Bronchial epithelial cell (primary cell): ENCODE results near the gene OLFML2B. TPM values are rescaled to one million over a fixed set of nuclear protein-coding genes. Genes with fewer than 3 reads are reported as not detected.

ENCODE experiments used
- DNase-seq: peaks from one replicate; pipeline ENCODE4 v3.0.0-alpha.2; 2010; ENCODE audit warnings: low read depth
- FAIRE-seq: peaks from 2 replicates; lab custom pipeline; 2011; peaks lifted over from hg19 to GRCh38; lab: Jason Lieb, UNC
- H3K27me3 ChIP-seq: 2 replicates; pipeline ENCODE4 v1.5.1; 2011; ENCODE audit warnings: low read length; ENCODE audit not compliant: control insufficient read depth, insufficient read depth
- H3K36me3 ChIP-seq: 2 replicates; pipeline ENCODE4 v1.5.1; 2011; ENCODE audit warnings: low read length; ENCODE audit not compliant: control insufficient read depth, insufficient read depth
- H3K4me3 ChIP-seq: 2 replicates; pipeline ENCODE4 v1.5.1; 2011; ENCODE audit warnings: mild to moderate bottlenecking, low read depth, low read length, control low read depth
- CTCF ChIP-seq: IDR thresholded peaks from 2 replicates; pipeline ENCODE4 v1.5.1; 2011; ENCODE audit warnings: mild to moderate bottlenecking, moderate library complexity, low read length, control low read depth, inconsistent platforms; ENCODE audit not compliant: insufficient read depth, severe bottlenecking
- total RNA-seq: library from RNA; depleted of rRNA; stranded (reverse); fragments of >200 nt; gene quantifications from 2 replicates; pipeline ENCODE4 v1.2.1, GENCODE V29; 2014

The OLFML2B gene
- total RNA-seq, 1 donor from 2014 or later = not detected

GRCh38 chr1:162042361-162042760, 18.7 kb upstream of the OLFML2B start:
- DNase-seq = no peak
- Histone ChIP-seq H3K36me3 (no peaks in the 10 kb centered on the region), H3K27me3 (no peaks in the 10 kb centered on the region), H3K4me3 (no peak overlapping the region)
- TF ChIP-seq CTCF = no peak
- FAIRE-seq = no peak

- peak; percentile 48 for TF ChIP-seq CTCF
- H3K36me3 ChIP-seq = no peaks in the 10 kb centered on the region
- H3K4me3 ChIP-seq = no peak overlapping the region
- no peaks in the 10 kb centered on the region for H3K27me3 ChIP-seq
- FAIRE-seq (no peak), DNase-seq (peak; percentile 65)
Observed at GRCh38 chr1:162040657-162041056, 17.0 kb upstream of the OLFML2B start.

GRCh38 chr1:162040001-162040400, 16.3 kb upstream of the OLFML2B start:
- Histone ChIP-seq H3K4me3 (no peak overlapping the region), H3K36me3 (no peaks in the 10 kb centered on the region), H3K27me3 (no peaks in the 10 kb centered on the region)
- DNase-seq (no peak), FAIRE-seq (no peak)
- TF ChIP-seq CTCF = no peak

GRCh38 chr1:162038624-162039023, 15.0 kb upstream of the OLFML2B start:
- H3K36me3 ChIP-seq = no peaks in the 10 kb centered on the region
- no peak for TF ChIP-seq CTCF
- DNase-seq = no peak
- no peak overlapping the region for H3K4me3 ChIP-seq
- no peak for FAIRE-seq
- H3K27me3 ChIP-seq = no peaks in the 10 kb centered on the region

GRCh38 chr1:162036163-162036562, 12.5 kb upstream of the OLFML2B start:
- no peak overlapping the region for H3K4me3 ChIP-seq
- DNase-seq (no peak), FAIRE-seq (no peak)
- TF ChIP-seq CTCF = no peak
- H3K27me3 ChIP-seq = no peaks in the 10 kb centered on the region
- H3K36me3 ChIP-seq = no peaks in the 10 kb centered on the region

GRCh38 chr1:162035241-162035640, 11.6 kb upstream of the OLFML2B start:
- no peak for TF ChIP-seq CTCF
- FAIRE-seq (no peak), DNase-seq (peak; percentile 68)
- no peak overlapping the region for H3K4me3 ChIP-seq
- no peaks in the 10 kb centered on the region for H3K36me3 ChIP-seq
- no peaks in the 10 kb centered on the region for H3K27me3 ChIP-seq
